Duodenal mucosa (tissue), 2 donors: ENCODE data around the gene SPEM1.

Source experiments
- H3K27ac ChIP-seq: one replicate; pipeline ENCODE4 v1.7.0; 2013; ENCODE audit warnings: low read depth, low read length
- H3K27me3 ChIP-seq, 2 donors: one replicate each; pipeline ENCODE4 v1.7.0; 2013; ENCODE audit warnings: low read length in 2 of 2, control low read depth in 1 of 2; ENCODE audit not compliant: insufficient read depth in 2 of 2, control insufficient read depth in 1 of 2
- H3K36me3 ChIP-seq, 2 donors: one replicate each; pipeline ENCODE4 v1.7.0; 2013; ENCODE audit warnings: low read length in 2 of 2, control low read depth in 1 of 2; ENCODE audit not compliant: insufficient read depth in 2 of 2, control insufficient read depth in 1 of 2
- H3K4me1 ChIP-seq, 2 donors: one replicate each; pipeline ENCODE4 v1.7.0; 2013; ENCODE audit warnings: low read length in 2 of 2, control low read depth in 1 of 2; ENCODE audit not compliant: insufficient read depth in 2 of 2, control insufficient read depth in 1 of 2
- H3K4me3 ChIP-seq, 2 donors: one replicate each; pipeline ENCODE4 v1.7.0; 2013; ENCODE audit warnings: low read length in 2 of 2, low read depth in 1 of 2
- H3K9ac ChIP-seq, 2 donors: one replicate each; pipeline ENCODE4 v1.7.0; 2013; ENCODE audit warnings: low read length in 2 of 2, low read depth in 1 of 2
- H3K9me3 ChIP-seq, 2 donors: one replicate each; pipeline ENCODE4 v1.7.0; 2013; ENCODE audit warnings: low read length in 2 of 2, control low read depth in 1 of 2; ENCODE audit not compliant: control insufficient read depth in 1 of 2

SPEM1 gene, protein sequence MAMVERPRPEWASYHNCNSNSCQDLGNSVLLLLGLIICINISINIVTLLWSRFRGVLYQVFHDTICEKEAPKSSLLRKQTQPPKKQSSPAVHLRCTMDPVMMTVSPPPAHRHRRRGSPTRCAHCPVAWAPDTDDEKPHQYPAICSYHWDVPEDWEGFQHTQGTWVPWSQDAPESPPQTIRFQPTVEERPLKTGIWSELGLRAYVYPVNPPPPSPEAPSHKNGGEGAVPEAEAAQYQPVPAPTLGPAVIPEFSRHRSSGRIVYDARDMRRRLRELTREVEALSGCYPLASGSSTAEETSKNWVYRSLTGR

DNA sequence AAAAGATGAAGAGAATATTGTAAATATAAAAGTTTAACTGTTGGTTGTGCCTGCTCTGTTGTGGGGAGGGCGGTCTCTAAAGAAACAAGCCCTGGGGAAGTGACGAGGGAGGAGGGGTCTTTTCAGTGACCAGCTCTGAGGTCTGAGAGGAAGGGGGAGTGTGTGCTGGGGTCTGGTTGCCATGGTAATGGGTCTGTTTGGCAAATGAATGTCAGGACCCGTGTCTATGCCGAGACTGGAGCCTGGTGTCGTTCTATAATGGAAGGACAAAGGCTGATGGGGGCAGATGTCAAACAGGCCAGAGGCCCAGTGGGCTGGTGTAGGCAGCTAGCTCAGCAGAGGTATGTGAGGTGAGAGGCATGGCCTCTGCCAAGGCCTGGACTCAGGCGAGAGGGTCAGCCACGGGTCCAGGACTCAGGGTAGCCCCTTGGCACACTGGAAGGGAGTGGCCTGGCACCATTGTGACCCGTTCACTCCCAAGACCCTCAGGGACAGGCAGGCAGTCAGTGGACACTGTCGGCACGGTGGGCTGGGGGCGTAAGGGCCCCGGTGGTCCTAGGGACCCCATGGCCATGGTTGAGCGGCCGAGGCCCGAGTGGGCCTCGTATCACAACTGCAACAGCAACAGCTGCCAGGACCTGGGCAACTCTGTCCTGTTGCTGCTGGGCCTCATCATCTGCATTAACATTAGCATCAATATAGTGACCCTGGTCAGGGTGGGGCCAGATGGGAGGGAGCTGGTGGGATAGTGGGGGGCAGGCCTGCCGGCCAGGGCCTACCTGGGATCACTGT, at the start of gene SPEM1:
Gene SPEM1 (plus strand): TSS at position 506 of the 792 bp plus-strand sequence. CDS start 61 bp downstream, at position 567.
- H3K9ac ChIP-seq, result no peak within 1 kb of the TSS
- no peaks in the 10 kb centered on the region for H3K36me3 ChIP-seq
- H3K4me3 ChIP-seq, result no peak within 1 kb of the TSS

DNA sequence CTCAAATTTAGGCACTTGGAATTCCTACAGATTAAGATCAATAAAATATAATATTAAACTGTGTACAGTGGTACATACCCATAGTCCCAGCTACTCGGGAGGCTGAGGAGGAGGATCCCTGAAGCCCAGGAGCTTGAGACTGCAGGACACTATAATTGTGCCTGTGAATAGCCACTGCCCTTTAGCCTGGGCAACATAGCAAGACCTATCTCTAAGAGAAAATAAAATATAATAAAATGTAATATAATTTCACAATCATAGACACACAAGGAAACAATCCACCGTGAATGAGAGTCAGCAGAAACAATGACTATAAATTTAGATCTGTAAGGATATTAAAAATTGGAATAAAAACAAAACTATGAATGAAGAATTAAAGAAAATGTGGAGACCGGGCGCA, 49.3 kb upstream of the SPEM1 start:
- H3K27me3 ChIP-seq, result no peaks in the 10 kb centered on the region
- H3K36me3 ChIP-seq, result no peaks in the 10 kb centered on the region
- H3K4me1 ChIP-seq, result no peaks in the 10 kb centered on the region
- H3K9me3 ChIP-seq, result no peaks in the 10 kb centered on the region
- H3K4me3 ChIP-seq, result no peak overlapping the region
- no peak overlapping the region for H3K9ac ChIP-seq
- H3K27ac ChIP-seq, result no peak overlapping the region

More for the DNA sequence above, at the start of gene SPEM1:
- Histone ChIP-seq H3K27me3 (peaks cover 0 to 3% of the 10 kb centered on the region in 2 donors), H3K27ac (no peak within 1 kb of the TSS), H3K4me1 (no peaks in the 10 kb centered on the region), H3K9me3 (no peaks in the 10 kb centered on the region)

DNA sequence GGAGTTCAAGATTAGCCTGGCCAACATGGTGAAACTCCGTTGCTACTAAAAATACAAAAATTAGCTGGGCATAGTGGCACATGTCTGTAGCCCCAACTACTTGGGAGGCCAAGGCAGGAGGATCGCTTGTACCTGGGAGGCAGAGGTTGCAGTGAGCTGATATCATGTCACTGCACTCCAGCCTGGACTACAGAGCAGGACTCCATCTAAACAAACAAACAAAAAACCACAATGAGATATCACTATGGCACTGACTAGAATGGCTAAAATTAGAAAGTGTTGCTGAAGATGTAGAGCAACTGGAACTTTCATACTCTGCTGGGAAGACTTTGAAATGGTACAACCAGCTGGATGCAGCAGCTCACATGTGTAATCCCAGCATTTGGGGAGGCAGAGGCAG, 45.8 kb upstream of the SPEM1 start:
- Histone ChIP-seq H3K4me3 (no peak overlapping the region), H3K9ac (no peak overlapping the region), H3K9me3 (no peaks in the 10 kb centered on the region), H3K36me3 (no peaks in the 10 kb centered on the region), H3K27me3 (no peaks in the 10 kb centered on the region), H3K4me1 (no peaks in the 10 kb centered on the region), H3K27ac (no peak overlapping the region)

DNA sequence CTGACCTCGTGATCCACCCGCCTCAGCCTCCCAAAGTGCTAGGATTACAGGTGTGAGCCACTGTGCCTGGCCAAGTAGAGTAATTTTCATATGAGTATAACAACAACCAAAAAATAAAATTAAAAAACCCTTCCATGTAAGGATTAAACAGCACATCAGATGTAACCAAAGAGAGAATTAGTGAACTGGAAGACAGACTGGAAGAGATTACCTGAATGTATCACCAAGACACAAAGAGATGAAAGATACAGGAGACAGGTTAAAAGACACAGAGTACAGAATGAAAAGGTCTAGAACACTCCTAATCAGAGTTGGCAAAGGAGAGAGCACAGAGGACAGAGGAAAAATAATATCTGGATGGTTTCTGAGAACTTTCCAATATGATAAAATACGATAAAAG, 41.0 kb upstream of the SPEM1 start:
- Histone ChIP-seq H3K4me3 (no peak overlapping the region), H3K9me3 (no peaks in the 10 kb centered on the region), H3K4me1 (peaks cover 9 to 27% of the 10 kb centered on the region in 2 donors), H3K36me3 (no peaks in the 10 kb centered on the region), H3K27ac (no peak overlapping the region), H3K27me3 (peaks cover 0 to 10% of the 10 kb centered on the region in 2 donors), H3K9ac (no peak overlapping the region)

DNA sequence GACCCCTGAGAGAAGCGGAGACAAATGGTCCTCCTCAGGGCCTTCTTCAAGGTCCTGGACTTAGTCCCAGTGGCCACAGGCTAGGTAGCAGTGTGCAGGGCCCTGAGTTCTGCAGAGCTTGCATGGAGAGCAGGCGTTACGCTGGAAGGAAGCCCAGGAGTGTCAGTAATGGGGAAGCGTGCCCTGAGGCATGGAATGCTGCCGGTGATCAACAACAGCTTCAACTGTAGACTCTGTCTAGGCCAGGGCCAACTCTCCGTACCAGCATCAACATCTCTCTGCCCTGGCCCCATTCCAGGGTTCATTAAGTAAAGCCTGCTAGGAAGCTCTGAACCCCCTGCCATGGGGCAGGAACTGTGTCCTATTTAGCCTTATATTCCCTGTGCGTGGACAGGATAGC, 39.8 kb upstream of the SPEM1 start:
- peaks cover 9 to 30% of the 10 kb centered on the region in 2 donors for H3K4me1 ChIP-seq
- peaks cover 0 to 10% of the 10 kb centered on the region in 2 donors for H3K27me3 ChIP-seq
- no peaks in the 10 kb centered on the region for H3K9me3 ChIP-seq
- H3K27ac ChIP-seq, result no peak overlapping the region
- peak overlapping the region; percentile 68 to 75 for H3K4me3 ChIP-seq
- peak overlapping the region; percentile 74 to 76 for H3K9ac ChIP-seq
- peaks cover 2 to 5% of the 10 kb centered on the region in 2 donors for H3K36me3 ChIP-seq

DNA sequence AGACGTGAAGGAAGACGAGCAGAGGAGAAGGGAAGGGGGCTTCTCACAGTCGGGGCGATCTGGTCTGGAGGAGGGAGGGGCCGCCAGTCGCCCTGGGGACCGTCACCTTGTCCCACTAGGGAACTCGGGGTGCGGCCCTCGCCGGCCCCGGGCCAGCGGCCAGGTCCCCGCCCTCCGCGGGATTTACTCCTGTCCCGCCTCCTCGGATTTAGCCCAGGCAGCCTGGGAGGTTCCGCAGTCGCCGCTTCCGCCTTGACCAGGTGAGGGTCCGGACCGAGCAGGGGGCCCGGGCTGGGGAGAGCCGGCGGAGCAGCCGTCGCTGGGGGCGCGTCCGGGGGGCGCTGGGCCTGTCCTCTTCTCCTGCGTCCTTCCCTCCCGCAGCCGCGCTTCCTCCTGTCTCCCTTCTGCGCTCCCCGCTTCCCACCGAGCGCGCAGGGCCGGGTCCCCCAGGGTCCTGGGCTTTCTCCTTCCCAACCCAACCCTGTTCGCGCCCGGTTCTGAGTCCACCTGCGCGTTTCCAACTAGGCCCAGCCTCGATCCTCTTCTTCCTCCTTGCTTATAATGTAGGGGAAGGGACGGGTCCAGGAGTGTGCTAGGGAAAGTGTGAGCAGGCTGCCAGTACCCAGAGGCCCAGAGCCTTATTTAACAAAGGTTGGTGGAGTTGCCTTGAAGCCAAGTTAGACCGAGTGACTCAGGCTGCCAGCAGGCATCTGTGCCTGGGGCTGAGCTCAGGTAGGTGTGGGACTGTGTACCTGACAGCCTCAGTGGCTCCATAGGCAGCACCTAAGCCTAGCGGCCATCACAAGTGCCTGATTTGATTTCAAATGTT, 39.1 kb upstream of the SPEM1 start, which contains the start of gene TNK1:
Gene TNK1 (plus strand): TSS at position 235 of the 829 bp plus-strand sequence. CDS start 1,838 bp downstream, outside the sequence.
- Histone ChIP-seq H3K4me3 (peak within 1 kb of the TSS; percentile 68 to 75), H3K27ac (no peak within 1 kb of the TSS), H3K27me3 (peaks cover 0 to 10% of the 10 kb centered on the region in 2 donors)

DNA sequence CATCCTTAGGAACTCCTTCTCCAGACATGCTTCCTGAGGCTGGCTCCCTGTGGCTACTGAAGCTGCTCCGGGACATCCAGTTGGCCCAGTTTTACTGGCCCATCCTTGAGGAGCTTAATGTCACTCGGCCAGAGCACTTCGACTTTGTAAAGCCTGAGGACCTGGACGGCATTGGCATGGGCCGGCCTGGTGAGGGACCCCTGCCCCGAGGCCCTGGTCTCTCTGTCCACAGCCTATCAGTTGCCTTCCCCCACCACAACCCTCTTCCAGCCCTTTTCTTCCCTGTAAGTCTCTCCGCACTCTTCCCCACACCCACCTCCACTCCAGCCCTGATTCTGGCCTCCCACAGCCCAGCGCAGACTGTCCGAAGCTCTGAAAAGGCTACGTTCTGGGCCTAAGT, 37.2 kb upstream of the SPEM1 start:
- Histone ChIP-seq H3K9me3 (no peaks in the 10 kb centered on the region), H3K27ac (no peak overlapping the region), H3K27me3 (peaks cover 0 to 10% of the 10 kb centered on the region in 2 donors), H3K4me1 (peaks cover 9 to 30% of the 10 kb centered on the region in 2 donors), H3K4me3 (no peak overlapping the region), H3K36me3 (peaks cover 2 to 15% of the 10 kb centered on the region in 2 donors), H3K9ac (no peak overlapping the region)

More for the DNA sequence above, 39.1 kb upstream of the SPEM1 start, which contains the start of gene TNK1:
- Histone ChIP-seq H3K4me1 (peaks cover 9 to 30% of the 10 kb centered on the region in 2 donors), H3K9ac (peak within 1 kb of the TSS; percentile 74 to 76), H3K9me3 (no peaks in the 10 kb centered on the region), H3K36me3 (peaks cover 2 to 8% of the 10 kb centered on the region in 2 donors)

DNA sequence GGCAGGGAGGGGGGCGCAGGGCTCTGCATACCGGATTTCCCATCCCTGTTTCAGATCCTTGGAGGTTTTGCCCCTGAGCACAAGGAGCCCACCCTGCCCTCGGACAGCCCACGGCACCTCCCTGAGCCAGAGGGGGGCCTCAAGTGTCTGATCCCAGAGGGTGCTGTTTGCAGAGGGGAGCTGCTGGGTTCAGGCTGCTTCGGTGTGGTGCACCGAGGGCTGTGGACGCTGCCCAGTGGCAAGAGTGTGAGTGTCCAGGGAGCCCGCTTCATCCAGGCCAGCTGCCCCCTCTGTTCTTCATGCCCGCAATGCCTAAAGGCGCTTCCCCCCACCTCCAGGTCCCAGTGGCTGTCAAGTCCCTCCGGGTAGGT, 36.8 kb upstream of the SPEM1 start:
- Histone ChIP-seq H3K36me3 (peaks cover 2 to 20% of the 10 kb centered on the region in 2 donors), H3K9me3 (no peaks in the 10 kb centered on the region), H3K9ac (peak overlapping the region in 1 of 2 donors; percentile 25), H3K4me1 (peaks cover 9 to 30% of the 10 kb centered on the region in 2 donors), H3K27ac (no peak overlapping the region), H3K27me3 (peaks cover 0 to 10% of the 10 kb centered on the region in 2 donors), H3K4me3 (peak overlapping the region; percentile 52 to 59)

DNA sequence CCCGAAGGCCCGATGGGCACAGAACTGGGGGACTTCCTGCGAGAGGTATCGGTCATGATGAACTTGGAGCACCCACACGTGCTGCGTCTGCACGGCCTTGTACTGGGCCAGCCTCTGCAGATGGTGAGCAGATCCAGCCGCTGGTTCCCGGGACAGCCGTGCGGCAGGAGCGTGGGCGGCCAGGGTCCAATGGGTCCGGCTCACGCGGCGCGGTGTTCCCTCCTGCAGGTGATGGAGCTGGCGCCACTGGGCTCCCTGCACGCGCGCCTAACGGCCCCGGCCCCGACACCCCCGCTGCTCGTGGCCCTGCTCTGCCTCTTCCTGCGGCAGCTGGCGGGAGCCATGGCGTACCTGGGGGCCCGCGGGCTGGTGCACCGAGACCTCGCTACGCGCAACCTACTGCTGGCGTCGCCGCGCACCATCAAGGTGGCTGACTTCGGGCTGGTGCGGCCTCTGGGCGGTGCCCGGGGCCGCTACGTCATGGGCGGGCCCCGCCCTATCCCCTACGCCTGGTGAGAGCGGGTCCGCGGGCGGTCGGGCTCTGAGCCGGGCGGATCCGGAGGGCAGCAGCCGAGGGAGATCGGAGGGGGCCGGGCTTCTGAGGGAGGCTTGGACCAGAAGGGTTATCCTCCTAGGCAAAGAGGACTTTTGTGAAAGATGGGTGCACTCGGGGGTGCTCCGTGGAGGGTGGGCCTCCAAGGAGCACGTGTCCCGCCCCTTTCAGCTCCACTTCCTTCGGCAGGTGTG, 36.2 kb upstream of the SPEM1 start:
- H3K9ac ChIP-seq, result peak overlapping the region in 1 of 2 donors; percentile 25

More for the DNA sequence above, 36.2 kb upstream of the SPEM1 start:
- Histone ChIP-seq H3K4me3 (peak overlapping the region; percentile 52 to 59), H3K9me3 (no peaks in the 10 kb centered on the region), H3K27me3 (peaks cover 0 to 10% of the 10 kb centered on the region in 2 donors), H3K27ac (no peak overlapping the region), H3K36me3 (peaks cover 3 to 24% of the 10 kb centered on the region in 2 donors), H3K4me1 (peaks cover 9 to 30% of the 10 kb centered on the region in 2 donors)
